ENCODE results near the gene DUSP22.

DUSP22 gene

DNA sequence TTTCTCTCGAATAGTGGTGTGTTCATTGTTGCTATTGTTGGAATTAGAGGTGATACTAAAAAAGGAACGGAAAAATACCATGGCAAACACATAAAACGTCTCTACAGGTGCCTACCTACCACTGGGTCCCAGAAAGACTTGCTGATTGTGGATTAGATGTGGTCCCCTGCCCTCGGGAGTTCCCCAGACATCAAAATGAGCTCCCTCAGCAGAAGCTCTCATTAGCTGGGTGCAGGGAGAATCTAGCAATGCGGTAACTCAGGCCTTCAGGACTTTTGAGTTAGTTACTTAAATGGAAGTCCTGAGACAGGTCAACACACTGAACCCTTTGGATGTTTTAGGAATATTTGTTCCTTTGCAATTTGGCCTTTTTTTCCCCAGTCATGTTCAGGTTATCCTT is 105.3 kb downstream of the DUSP22 start:
- no peak for DNase-seq

DNA sequence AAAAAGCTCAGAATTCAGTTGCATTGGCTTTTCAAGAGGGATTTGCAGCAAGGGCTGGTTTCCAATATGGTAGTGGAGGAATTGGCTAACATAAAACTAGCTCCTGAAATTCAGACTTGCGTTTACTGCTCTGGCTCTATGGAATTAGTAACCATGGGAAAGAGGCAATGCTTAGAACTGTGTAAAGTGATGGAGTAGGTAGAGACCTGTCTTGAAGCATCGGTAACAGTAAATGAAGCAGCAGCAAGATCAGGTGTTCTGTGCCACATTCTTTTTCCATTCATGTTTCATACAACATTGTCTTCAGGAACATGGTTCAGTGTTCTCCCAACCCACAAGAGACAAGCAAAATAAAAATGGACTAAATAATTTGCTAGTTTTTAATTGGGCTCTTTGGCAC is 105.8 kb downstream of the DUSP22 start:
- DNase-seq: no peak

DNA sequence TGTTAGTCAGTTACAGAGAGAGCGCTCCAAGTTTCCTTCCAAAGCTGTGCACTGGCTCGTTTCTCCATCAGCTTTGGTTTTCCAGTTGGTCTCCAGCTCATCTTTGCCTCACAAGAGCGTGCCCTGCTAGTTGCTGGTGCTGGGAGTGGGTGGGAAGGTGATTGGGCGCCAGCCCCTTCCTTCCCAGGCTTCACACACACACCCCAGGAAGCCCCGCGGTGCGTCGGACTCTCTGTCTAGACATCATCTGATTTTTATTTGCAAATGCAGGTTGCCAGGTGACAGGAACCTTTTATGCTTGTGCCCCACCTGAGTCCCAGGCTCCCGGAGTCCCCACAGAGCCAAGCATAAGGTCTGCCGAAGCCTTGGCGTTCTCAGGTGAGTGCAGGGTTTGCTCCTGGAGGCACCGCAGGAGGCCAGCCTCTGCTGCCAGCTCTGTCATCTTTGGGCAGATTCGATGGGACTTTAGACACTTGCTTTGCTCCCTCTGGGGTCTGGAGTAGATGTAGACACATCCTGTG is 106.3 kb downstream of the DUSP22 start:
- DNase-seq: no peak

DNA sequence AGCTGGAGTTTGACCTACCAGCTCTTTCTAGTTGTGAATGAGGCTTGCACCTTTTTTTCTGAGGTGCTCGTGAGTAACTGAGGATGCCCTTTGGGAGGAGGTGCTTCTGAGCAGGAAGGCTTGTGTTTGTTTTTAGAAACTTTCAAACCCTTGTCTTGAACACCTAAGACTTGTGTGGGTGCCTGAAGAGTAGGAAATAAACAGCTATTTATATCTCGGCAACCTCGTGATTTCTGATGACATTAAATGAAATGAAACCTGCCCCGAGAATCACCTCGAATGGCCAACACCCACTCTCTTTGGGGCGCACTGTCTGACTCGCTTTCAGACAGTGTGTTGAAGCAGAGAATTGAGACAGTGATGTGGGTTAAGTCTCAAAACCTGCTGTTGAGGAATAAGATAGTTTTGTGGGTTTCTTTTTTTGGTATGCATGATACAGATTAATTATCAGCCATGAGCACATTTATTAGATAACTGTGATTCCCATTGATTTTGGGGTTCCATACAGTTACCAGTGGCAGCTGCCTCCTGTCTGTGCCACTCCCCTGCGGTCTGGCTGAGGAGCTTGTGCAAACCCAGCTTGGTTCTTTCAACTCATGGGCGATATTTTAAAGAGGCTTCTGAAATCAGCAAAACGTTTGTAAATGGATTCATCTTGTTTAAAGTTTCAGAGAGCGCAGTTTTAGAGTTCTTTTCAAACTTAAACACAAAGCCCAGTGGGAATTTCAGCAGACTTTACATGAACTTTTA is 107.7 kb downstream of the DUSP22 start:
- DNase-seq: no peak

DNA sequence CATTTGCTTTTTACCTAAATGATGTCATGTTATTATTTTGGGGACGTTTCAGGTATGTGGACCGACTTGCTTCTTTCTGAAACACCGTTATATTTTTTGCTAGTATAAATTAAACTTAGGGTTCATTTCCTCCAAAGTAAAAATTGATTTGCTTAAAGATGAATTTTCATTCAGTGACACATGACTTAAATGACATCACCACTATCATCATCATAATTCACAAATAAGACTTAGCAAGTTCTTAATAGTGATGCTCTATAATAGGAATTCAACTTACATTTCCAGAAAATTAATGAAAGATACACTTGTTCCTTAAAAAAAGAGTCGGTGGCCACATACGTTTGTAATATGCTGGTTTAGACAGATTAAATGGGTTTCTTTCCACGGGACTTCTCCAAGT is 108.5 kb downstream of the DUSP22 start:
- DNase-seq: no peak
